PFSK-1 (cell line): ENCODE data around the gene ARHGEF11.
A peak's percentile ranks its signal among the peaks of the same experiment; 100 is the strongest.

ENCODE experiments used
- FOXP2 ChIP-seq: optimal IDR thresholded peaks from 2 replicates; pipeline ENCODE3; 2011; ENCODE audit warnings: borderline replicate concordance, control low read depth, inconsistent platforms; ENCODE audit not compliant: insufficient read depth; ENCODE audit errors: extremely low read length, extremely low read depth
- POLR2AphosphoS5 ChIP-seq: IDR thresholded peaks from 2 replicates; pipeline ENCODE4 v1.6.1; 2012; ENCODE audit warnings: low read depth, mild to moderate bottlenecking, control low read depth, low read length, moderate library complexity
- SIN3A ChIP-seq: IDR thresholded peaks from 2 replicates; pipeline ENCODE4 v1.6.1; 2012; ENCODE audit warnings: mild to moderate bottlenecking, low read length, moderate library complexity, borderline replicate concordance; ENCODE audit not compliant: insufficient read depth
- TAF1 ChIP-seq: IDR thresholded peaks from 2 replicates; pipeline ENCODE4 v1.6.1; 2012; ENCODE audit warnings: low read length, control low read depth, borderline replicate concordance; ENCODE audit not compliant: insufficient read depth
- TF ChIP-seq, protein P1 (sequence below), 2 experiments: IDR thresholded peaks; 2 replicates each; pipeline versions ENCODE4 v1.6.1 to v1.8.0; 2011 to 2012; ENCODE audit warnings: low read depth in 2 of 2, low read length in 2 of 2, control low read depth in 1 of 2, inconsistent platforms in 1 of 2, mild to moderate bottlenecking in 1 of 2, moderate library complexity in 1 of 2; ENCODE audit not compliant: insufficient read depth in 1 of 2

Gene ARHGEF11

DNA sequence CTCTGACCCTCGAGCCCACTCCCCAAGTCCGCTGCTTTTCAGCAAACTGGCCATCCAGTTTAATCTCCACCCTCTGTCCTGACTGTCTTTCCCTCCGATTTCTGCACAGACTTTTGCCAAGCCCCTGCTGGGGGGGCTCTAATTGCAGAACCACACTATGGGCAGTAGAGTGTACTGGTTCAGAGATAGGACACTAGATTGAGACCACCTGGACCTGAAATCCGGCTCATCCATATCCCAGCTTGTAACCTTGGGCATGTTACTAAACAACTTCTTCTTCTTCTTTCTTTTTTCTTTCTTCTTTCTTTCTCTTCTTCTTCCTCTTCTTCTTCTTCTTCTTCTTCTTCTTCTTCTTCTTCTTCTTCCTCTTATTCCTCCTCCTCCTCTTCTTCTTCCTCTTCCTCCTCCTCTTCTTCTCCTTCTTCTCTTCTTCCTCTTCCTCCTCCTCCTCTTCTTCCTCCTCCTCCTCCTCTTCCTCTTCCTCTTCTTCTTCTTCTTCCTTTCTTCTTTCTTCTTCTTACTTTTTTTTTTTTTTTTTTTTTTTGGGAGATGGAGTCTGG, 117.4 kb downstream of the ARHGEF11 start:
- TF ChIP-seq, protein P1, sequence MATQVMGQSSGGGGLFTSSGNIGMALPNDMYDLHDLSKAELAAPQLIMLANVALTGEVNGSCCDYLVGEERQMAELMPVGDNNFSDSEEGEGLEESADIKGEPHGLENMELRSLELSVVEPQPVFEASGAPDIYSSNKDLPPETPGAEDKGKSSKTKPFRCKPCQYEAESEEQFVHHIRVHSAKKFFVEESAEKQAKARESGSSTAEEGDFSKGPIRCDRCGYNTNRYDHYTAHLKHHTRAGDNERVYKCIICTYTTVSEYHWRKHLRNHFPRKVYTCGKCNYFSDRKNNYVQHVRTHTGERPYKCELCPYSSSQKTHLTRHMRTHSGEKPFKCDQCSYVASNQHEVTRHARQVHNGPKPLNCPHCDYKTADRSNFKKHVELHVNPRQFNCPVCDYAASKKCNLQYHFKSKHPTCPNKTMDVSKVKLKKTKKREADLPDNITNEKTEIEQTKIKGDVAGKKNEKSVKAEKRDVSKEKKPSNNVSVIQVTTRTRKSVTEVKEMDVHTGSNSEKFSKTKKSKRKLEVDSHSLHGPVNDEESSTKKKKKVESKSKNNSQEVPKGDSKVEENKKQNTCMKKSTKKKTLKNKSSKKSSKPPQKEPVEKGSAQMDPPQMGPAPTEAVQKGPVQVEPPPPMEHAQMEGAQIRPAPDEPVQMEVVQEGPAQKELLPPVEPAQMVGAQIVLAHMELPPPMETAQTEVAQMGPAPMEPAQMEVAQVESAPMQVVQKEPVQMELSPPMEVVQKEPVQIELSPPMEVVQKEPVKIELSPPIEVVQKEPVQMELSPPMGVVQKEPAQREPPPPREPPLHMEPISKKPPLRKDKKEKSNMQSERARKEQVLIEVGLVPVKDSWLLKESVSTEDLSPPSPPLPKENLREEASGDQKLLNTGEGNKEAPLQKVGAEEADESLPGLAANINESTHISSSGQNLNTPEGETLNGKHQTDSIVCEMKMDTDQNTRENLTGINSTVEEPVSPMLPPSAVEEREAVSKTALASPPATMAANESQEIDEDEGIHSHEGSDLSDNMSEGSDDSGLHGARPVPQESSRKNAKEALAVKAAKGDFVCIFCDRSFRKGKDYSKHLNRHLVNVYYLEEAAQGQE (IDR thresholded peaks at IDR 0.05; ENCODE audit: insufficient read depth in 1 of 2, low read depth in 2 of 2, low read length in 2 of 2): no peak
- TF ChIP-seq TAF1: no peak
- TF ChIP-seq POLR2AphosphoS5: no peak
- TF ChIP-seq SIN3A: no peak
- no peak for TF ChIP-seq FOXP2

DNA sequence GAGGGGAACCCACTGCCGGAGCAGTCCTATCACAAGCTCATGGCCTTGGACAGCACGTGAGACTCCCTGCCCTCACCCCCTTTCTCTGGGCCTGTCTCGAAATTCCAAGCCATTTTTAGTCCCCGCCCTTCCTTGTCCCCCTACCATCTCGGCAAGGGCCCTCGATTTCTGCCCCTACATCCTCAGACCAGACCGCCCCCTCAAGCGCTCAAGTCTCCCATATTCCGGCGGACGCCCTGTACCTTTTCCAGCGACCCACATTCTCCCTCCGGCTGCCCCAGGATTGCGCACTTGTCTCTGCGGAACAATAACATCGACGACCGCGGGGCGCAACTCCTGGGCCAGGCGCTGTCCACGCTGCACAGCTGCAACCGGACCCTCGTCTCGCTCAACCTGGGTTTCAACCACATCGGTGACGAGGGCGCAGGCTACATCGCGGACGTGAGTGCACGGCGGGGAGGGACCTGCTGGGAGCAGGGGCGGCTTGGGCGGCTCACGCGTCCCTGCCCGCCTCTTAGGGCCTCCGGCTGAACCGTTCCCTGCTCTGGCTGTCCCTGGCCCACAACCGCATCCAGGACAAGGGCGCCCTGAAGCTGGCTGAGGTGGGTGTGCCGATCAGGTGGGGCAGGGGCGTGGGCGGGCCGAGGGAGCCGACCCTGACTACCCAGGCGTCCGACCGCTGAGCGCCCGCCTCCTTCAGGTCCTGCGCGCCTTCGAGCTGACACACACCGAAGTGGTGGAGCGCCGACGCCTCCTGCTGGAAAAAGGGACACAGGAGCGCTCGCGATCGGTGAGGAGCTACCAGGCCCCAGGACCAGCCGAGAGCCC, 118.1 kb downstream of the ARHGEF11 start:
- TF ChIP-seq POLR2AphosphoS5: no peak
- no peak for TF ChIP-seq FOXP2
- TF ChIP-seq, protein P1 (IDR thresholded peaks at IDR 0.05; ENCODE audit: insufficient read depth in 1 of 2, low read depth in 2 of 2, low read length in 2 of 2): no peak
- TF ChIP-seq TAF1: no peak
- no peak for TF ChIP-seq SIN3A

DNA sequence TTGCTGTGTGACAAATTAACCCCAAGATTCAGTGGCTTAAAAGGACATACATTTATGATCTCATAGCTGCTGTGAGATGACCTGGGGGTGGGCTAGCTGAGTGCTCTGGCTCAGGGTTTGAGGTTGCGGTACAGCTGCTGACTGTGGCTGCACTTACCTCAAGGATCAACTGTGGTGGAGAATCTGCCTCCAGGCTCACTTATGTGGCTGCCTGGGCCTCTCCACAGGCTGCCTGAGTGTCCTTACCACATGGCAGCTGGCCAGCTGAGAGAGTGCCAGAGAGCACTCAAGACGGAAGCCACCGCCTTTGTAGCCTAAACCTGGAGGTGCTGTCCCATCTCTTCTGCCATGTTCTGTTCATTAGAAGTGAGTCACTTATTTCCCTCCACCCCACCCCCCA, 119.4 kb downstream of the ARHGEF11 start:
- TF ChIP-seq POLR2AphosphoS5 (no peak), TAF1 (no peak), SIN3A (no peak)
- TF ChIP-seq, protein P1 (IDR thresholded peaks at IDR 0.05; ENCODE audit: insufficient read depth in 1 of 2, low read depth in 2 of 2, low read length in 2 of 2): peak in 1 of 2 experiments; percentile 15; a peak in 1 of 4 replicates

DNA sequence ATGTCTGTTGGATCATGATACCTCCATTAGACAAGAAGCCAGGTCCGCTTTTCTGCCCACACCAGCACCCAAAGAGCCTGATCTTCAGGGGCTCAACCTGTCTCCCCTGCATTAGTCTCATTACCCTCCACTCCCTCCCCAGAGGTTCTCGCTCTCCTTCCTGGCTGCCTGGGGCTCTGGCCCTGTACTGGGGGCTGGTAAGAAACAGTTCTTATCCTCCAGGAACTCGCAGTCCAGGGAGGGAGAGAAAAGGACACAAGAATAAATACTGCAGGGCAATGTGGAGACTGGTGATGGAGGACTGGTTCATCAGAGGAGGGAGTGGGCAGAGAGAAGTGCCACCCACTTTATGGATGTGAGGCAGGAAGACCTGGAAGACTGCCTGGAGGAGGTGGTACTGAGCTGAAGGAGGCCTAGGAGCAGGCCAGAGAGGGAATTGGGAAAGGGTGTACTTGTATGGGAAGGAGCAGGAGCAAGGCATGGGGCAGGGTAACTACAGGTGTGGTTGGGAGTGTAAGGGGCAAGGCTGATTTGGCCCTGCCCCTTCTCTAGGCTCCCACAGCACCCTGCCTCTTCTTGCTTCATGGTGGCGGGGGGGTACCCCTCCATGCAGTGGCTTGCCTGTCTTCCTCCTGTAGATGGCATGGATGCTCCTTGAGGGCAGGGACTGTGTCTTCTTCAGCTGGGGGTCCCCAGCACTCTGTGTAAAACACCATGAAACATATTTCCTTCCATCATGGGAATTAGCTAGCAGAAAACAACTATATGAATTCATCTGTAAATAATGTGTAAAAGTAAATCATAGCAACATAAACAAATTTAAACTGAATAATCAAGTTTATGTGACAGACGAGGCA, 120.2 kb downstream of the ARHGEF11 start:
- TF ChIP-seq, protein P1 (IDR thresholded peaks at IDR 0.05; ENCODE audit: insufficient read depth in 1 of 2, low read depth in 2 of 2, low read length in 2 of 2): no peak
- no peak for TF ChIP-seq POLR2AphosphoS5
- no peak for TF ChIP-seq TAF1
- TF ChIP-seq SIN3A: no peak
- TF ChIP-seq FOXP2: no peak
